Fibroblast of lung (primary cell): ENCODE measurements around the gene COL3A1.

Experiments
- EZH2 ChIP-seq: IDR thresholded peaks from 2 replicates; pipeline ENCODE4 v1.5.1; 2012; ENCODE audit warnings: low read length, control low read depth, mild to moderate bottlenecking; ENCODE audit errors: missing control alignments
- TF ChIP-seq, protein P1 (sequence below), 2 donors: IDR thresholded peaks in 1 of 2; conservative IDR thresholded peaks in 1 of 2; 1 replicate in 1 of 2; 2 replicates in 1 of 2; pipeline ENCODE4 v1.5.1; 2011 to 2012; ENCODE audit warnings: low read length in 2 of 2, control low read depth in 1 of 2, inconsistent platforms in 1 of 2, low read depth in 1 of 2, mild to moderate bottlenecking in 1 of 2

DNA sequence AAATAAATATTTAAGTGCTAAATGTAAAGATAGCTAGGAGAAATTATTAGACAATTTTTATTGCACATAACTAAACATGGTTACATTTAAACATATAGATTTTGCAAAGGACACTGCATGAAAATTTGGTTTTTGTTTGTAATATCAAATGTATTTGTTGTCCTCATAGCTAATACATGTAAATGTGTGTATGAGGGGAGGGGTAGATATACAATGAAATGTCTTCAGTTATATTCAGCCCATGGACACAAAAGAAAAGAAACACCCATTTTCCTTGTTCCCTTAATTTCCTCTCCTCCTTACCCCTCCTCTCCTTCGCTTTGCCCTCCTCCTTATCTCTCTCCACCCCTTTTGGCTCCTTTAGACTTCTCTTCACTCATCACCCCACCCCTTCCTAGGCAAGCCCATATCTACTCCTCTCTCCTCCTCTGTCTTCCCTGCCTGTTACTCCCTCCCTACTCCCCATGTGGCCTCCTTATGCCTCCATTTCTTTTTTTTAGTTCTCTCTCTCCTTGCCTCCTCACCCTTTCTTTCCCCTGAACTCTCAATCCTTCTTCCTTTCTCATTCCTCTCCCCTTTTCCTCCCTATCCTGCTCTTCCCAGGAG lies 1.4 kb downstream of the COL3A1 start:
- TF ChIP-seq EZH2 = no peak
- TF ChIP-seq, protein P1, sequence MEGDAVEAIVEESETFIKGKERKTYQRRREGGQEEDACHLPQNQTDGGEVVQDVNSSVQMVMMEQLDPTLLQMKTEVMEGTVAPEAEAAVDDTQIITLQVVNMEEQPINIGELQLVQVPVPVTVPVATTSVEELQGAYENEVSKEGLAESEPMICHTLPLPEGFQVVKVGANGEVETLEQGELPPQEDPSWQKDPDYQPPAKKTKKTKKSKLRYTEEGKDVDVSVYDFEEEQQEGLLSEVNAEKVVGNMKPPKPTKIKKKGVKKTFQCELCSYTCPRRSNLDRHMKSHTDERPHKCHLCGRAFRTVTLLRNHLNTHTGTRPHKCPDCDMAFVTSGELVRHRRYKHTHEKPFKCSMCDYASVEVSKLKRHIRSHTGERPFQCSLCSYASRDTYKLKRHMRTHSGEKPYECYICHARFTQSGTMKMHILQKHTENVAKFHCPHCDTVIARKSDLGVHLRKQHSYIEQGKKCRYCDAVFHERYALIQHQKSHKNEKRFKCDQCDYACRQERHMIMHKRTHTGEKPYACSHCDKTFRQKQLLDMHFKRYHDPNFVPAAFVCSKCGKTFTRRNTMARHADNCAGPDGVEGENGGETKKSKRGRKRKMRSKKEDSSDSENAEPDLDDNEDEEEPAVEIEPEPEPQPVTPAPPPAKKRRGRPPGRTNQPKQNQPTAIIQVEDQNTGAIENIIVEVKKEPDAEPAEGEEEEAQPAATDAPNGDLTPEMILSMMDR (conservative IDR thresholded peaks at IDR 0.05 in 1 of 2, IDR thresholded peaks at IDR 0.05 in 1 of 2; ENCODE audit: low read depth in 1 of 2, low read length in 2 of 2) = no peak
